GM20431 (cell line): ENCODE results near the gene CHADL.

Experiments used
- in situ Hi-C: fragments of 300-500 bp; cut with MseI, MboI; formaldehyde crosslinking; loops from one replicate; pipeline ENCODE4 v1.15.0; 2020; ENCODE audit warnings: low sequenced_read_pairs; ENCODE audit not compliant: unreplicated experiment

Gene CHADL, protein sequence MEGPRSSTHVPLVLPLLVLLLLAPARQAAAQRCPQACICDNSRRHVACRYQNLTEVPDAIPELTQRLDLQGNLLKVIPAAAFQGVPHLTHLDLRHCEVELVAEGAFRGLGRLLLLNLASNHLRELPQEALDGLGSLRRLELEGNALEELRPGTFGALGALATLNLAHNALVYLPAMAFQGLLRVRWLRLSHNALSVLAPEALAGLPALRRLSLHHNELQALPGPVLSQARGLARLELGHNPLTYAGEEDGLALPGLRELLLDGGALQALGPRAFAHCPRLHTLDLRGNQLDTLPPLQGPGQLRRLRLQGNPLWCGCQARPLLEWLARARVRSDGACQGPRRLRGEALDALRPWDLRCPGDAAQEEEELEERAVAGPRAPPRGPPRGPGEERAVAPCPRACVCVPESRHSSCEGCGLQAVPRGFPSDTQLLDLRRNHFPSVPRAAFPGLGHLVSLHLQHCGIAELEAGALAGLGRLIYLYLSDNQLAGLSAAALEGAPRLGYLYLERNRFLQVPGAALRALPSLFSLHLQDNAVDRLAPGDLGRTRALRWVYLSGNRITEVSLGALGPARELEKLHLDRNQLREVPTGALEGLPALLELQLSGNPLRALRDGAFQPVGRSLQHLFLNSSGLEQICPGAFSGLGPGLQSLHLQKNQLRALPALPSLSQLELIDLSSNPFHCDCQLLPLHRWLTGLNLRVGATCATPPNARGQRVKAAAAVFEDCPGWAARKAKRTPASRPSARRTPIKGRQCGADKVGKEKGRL

DNA sequence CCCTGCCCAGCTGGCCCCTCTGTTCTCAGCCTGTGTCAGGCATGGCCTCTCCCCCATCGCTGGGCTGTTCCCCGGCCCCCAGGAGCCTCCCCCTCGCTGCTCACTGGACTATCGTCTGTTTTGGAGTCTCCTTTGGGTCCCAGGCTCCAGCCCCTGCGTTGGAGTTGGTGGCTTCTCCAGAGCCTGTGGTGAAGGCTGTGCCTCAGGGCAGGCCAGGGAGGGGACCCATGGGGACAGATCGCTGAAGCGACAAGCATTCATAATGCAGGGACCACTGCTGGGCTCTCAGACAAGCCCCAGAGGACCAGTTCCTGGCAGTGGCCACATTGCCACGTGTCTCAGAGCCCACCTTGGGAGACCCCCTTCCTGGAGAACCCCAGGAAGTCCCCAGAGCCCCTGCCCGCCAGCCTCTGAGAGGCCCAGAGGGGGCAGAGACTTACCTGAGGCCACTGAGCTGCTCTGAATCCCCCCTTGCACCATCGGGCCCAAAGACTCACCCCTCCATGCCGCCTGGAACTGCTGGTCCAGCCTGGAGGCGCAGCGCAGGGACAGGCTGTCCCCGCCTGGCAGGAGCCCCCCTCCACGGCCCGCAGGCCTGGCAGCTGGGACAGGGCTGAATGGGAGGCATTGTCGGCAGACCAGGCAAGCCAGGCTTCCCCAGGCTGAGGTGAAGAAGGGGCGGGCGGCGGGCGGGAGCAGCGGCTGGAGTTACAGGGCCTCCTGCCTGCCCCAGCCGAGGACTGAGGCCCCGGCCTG lies at the start of gene CHADL:
Gene CHADL, minus strand, starts transcription at position 555 of the 756 bp plus-strand sequence. Its CDS starts 50 bp downstream, at position 505.
- in situ Hi-C loops, result no loop called here

DNA sequence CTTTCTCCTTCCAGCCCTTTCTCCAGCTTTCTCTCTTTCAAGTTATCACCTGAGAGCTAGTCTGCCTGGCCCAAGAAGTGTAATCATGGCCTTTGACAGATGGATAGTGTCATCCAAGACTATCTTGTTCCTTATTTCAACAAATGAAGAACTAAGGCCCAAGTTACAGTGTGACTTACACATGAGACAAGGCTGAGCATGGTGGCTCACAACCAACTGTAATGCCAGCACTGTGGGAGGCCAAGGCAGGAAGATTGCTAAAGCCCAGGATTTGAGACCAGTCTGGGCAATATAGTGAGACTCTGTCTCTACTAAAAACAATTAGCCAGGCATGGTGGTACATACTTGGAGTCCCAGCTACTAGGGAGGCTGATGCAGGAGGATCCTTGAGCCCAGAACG lies 48.9 kb upstream of the CHADL start:
- in situ Hi-C loops, result no loop called here

DNA sequence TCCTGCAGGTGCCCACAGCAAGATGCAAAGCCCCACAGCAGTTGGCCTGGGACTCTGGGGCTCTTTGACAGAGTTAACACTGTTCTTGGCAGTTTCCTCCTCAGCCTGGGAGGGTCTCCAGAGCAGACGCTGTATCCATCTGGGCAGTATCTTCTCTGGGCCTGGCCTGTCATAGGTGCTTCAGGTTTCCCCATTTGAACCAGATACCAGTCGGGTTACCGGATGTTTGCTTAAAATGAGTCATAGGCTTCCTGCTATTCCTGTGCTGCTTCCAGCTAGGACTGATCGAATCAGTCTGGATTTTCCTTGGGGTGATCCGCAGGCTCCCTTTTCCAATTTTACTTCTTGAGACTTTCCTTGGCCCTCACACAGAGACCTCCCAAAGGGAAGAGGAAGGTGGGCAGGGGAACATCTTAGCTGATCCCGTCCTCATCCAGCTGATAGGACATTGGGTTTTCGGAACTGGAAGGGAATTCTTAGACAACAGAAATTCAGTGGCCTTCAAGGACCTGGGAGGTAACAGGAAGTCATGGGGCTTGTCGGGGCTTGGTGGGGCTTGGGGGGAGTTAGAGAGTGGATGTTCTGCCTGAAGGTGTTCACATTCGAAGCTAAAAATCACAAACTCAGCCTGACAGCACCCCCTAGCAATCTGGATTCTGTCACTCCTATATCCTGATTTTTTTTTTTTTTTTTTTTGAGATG lies 47.7 kb upstream of the CHADL start:
- in situ Hi-C loops, result no loop called here

- in situ Hi-C loops, result no loop called here
These were observed 45.9 kb upstream of the CHADL start for GRCh38 chr22:41286639-41287091.

DNA sequence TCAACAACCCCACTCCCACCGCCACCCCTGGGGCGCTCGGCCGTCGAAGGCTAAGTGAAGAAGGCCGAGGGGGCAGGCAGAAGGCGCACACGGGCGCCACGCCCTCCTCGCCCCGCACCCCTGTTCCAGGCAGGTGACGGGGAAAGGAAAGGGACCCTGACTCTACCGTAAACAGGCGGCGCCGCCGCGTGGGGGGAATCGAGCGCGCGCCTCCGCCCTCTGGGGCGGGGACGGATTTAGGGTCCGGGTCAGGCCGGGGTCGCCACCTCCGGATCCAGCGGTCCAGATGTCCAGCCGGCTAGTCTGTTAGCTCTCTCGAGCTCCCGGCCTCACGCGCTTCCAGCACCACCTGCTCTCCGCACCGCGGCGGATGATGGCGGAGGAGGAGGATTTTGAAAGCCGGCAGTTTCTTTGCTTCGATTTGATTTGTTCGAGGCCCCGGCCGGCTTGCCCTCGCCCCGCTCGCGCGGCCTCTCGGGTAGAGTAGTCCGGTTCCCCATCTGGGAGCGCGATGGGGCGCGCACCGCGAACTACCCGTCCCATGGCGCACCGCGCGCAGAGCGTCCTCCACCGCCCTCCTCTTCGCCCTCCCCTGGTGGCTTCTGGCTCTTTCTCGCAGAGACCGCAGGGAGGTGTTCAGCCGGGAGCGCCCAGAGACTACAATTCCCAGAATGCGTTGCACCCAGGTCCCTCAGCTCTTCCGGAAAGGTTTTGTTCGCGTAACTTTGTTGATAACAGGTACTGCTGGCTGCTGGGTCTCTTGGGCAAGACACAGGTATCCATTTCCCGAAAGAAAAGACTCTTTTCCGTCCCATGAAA lies 45.3 kb upstream of the CHADL start, which contains the start of gene RANGAP1:
Gene RANGAP1, minus strand, starts transcription at position 368 of the 819 bp plus-strand sequence. CDS start 5,143 bp downstream, outside the sequence.
- in situ Hi-C loops, result no loop called here

GRCh38 chr22:41285441-41285819 lies 44.7 kb upstream of the CHADL start:
- in situ Hi-C loops, result no loop called here

- in situ Hi-C loops, result no loop called here
These were observed 43.7 kb upstream of the CHADL start for GRCh38 chr22:41284465-41284864.

DNA sequence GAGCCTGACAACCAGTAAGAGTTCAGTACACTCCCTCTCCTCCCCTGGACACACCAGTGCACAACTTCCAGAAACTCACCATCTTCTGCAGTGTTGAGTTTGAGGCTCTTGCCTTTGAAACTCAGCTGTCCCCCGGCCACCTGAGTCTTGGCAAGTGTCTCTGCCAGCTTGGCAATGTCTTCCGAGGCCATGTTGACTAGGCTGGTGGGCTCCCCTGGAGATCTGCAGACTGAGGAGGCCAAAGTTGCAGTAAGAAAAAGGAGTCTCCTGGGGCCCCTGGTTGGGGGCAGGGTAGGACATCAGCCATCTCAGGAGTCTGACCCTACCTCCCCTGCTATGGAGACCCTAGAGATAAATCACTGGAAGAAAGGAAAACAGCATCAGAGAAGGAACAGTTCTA lies 40.1 kb upstream of the CHADL start:
- in situ Hi-C loops, result no loop called here

DNA sequence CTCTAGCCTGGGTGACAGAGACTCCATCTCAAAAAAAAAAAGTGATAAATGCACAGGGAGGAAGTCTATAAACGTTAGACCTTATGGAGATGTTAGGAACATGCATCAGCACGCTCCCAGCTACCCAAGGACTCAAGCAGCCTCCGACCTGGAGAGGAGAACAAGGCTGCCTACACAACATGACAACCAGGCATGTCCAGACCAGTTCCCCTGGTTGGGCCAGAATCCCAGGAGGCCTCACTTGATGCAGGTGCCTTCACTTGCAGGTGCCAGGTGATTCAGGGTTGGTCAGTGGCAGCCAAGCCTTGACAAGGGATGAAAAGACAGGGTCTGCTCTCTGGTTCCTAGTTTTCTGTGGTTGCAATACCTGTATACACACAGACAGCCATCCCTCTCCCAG lies 39.3 kb upstream of the CHADL start:
- in situ Hi-C loops, result no loop called here

DNA sequence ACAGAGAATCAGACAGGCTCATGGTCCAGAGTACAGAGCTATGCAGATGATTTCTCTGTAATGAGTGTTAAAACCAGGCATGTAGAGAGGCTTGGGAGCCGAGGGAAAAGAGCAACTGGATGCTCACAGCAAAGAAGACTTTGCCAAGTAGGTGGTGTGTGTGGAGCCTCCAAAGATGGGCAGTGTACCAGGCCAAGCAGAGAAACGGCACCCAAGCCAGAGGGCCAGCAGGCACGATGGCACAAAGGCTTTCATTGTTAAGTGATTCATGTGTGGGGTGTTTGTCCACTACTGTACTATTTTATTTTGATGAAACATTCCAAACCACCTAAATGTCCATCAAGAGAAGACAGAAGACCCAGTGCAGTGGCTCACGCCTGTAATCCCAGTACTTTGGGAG lies 34.1 kb upstream of the CHADL start:
- in situ Hi-C loops, result no loop called here

DNA sequence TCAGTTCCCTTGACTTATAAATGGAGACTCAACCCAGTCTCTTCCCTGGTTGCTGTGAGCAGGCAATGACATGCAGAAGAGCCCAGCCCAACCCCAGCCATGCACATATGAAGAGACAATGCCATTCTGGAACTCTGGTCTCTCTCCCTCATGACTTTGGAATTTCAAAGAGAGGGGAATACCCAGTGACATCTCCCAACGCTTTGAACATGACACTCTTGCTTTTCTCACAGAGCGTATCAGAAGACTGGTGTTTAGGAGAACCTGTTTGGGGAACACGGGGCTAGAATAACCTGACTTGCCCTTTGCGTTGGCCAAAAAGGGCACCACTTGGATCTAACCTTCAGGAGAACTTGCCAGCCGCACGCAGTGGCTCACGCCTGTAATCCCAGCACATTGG lies 32.4 kb upstream of the CHADL start:
- in situ Hi-C loops, result no loop called here

- in situ Hi-C loops, result no loop called here
These were observed 31.1 kb upstream of the CHADL start for GRCh38 chr22:41271787-41272186.

GRCh38 chr22:41267958-41268357 lies 27.2 kb upstream of the CHADL start:
- in situ Hi-C loops, result no loop called here

- in situ Hi-C loops, result no loop called here
These were observed 23.7 kb upstream of the CHADL start for GRCh38 chr22:41264408-41264941.

DNA sequence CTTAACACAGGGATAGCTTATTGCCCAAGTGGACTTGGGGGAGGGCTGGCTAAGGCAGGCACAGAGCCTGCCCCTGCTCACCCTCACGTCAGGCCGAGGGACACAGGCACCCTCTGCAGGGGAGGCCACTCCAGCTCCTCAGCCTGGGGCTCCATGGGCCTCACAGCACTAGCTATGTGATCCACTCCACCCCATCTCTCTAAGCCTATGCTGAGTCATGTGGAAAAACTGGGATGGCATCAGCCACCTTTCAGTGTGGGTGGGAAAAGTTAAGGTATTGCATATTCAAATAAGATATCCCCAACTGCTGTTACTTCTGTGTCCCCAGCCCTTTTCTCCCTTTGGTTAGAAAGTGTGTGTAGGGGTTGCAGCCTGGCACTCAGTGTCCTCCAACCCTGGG lies 23.0 kb upstream of the CHADL start:
- in situ Hi-C loops, result no loop called here

GRCh38 chr22:41262250-41262765 lies 21.6 kb upstream of the CHADL start:
- in situ Hi-C loops, result no loop called here

GRCh38 chr22:41261541-41262249 lies 21.0 kb upstream of the CHADL start:
- in situ Hi-C loops, result no loop called here

- in situ Hi-C loops, result no loop called here
These were observed 20.1 kb upstream of the CHADL start for GRCh38 chr22:41260871-41261270.
